Activated naive CD4-positive, alpha-beta T cell treated with anti-CD3 and anti-CD28 coated beads, Interleukin-2, amount 50 U/mL, for 24 hours (primary cell): Measurements from ENCODE around the gene TAC3.
A peak's percentile ranks its signal among the peaks of the same experiment; 100 is the strongest.
"Not testable (repeated sequence)": the region's sequence is repeated elsewhere in the genome, so short reads cannot be mapped to it uniquely, and the experiment has no call there.

Experiments used
- H3K27ac Mint-ChIP-seq: one replicate; pipeline ENCODE4 v1.8.0; 2021; ENCODE audit warnings: mild to moderate bottlenecking, mixed read lengths
- H3K27me3 Mint-ChIP-seq: one replicate; pipeline ENCODE4 v1.8.0; 2021; ENCODE audit warnings: mixed read lengths
- H3K36me3 Mint-ChIP-seq: one replicate; pipeline ENCODE4 v1.8.0; 2021; ENCODE audit warnings: mixed read lengths
- H3K4me1 Mint-ChIP-seq: one replicate; pipeline ENCODE4 v1.8.0; 2021; ENCODE audit warnings: mixed read lengths
- H3K4me3 Mint-ChIP-seq: one replicate; pipeline ENCODE4 v1.8.0; 2021; ENCODE audit warnings: mild to moderate bottlenecking, mixed read lengths
- H3K9me3 Mint-ChIP-seq: one replicate; pipeline ENCODE4 v1.8.0; 2021; ENCODE audit warnings: mixed read lengths

TAC3 gene

DNA sequence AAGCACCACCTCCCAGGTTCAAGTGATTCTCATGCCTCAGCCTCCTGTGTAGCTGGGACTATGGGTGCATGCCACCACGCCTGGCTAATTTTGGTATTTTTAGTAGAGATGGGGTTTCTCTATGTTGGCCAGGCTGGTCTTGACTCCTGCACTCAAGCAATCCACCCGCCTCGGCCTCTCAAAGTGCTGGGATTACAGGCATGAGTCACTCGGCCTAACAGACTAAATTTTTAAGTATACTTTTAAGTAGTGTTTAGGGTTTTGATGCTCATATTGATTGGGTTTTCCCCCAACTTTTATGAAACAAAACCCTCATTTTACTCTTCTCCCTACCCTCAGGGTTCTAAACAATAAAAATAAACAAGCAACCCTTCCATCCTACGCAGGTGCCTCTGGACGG lies 28.1 kb upstream of the TAC3 start:
- Mint-ChIP-seq H3K4me1 (peaks cover 31% of the 10 kb centered on the region), H3K27ac (no peak overlapping the region), H3K27me3 (no peaks in the 10 kb centered on the region), H3K9me3 (no peaks in the 10 kb centered on the region), H3K4me3 (no peak overlapping the region), H3K36me3 (no peaks in the 10 kb centered on the region)

- H3K9me3 Mint-ChIP-seq, result no peaks in the 10 kb centered on the region
- H3K36me3 Mint-ChIP-seq, result no peaks in the 10 kb centered on the region
- H3K4me3 Mint-ChIP-seq, result no peak overlapping the region
- H3K27me3 Mint-ChIP-seq, result no peaks in the 10 kb centered on the region
- no peak overlapping the region for H3K27ac Mint-ChIP-seq
- peaks cover 31% of the 10 kb centered on the region for H3K4me1 Mint-ChIP-seq
Measured at GRCh38 chr12:57042695-57043094, 26.4 kb upstream of the TAC3 start.

DNA sequence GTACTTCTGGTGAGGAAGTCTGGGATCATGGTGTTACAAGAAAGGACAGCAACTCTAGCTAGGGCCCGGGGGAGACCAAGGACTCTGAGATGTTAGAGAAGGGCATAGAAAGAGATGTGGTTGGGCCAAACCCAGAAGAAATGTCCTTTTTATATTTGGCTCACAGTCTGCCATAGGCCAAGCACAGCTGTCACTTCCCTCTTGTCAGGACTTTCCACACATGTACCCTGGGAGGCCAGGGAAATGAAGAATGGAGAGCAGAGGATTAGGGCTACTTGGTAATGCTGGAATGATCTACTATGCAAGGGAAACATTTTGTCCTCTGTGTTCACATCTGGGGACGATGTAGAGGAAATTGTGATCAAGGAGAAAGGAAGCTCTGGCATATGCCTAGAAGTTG lies 24.4 kb upstream of the TAC3 start:
- H3K36me3 Mint-ChIP-seq, result no peaks in the 10 kb centered on the region
- no peak overlapping the region for H3K4me3 Mint-ChIP-seq
- no peaks in the 10 kb centered on the region for H3K27me3 Mint-ChIP-seq
- H3K27ac Mint-ChIP-seq, result no peak overlapping the region
- peaks cover 12% of the 10 kb centered on the region for H3K4me1 Mint-ChIP-seq
- H3K9me3 Mint-ChIP-seq, result no peaks in the 10 kb centered on the region

- H3K36me3 Mint-ChIP-seq, result no peaks in the 10 kb centered on the region
- no peaks in the 10 kb centered on the region for H3K9me3 Mint-ChIP-seq
- H3K27ac Mint-ChIP-seq, result no peak overlapping the region
- H3K4me1 Mint-ChIP-seq, result peaks cover 9% of the 10 kb centered on the region
- no peaks in the 10 kb centered on the region for H3K27me3 Mint-ChIP-seq
- no peak overlapping the region for H3K4me3 Mint-ChIP-seq
Measured at GRCh38 chr12:57040211-57040610, 23.9 kb upstream of the TAC3 start.

DNA sequence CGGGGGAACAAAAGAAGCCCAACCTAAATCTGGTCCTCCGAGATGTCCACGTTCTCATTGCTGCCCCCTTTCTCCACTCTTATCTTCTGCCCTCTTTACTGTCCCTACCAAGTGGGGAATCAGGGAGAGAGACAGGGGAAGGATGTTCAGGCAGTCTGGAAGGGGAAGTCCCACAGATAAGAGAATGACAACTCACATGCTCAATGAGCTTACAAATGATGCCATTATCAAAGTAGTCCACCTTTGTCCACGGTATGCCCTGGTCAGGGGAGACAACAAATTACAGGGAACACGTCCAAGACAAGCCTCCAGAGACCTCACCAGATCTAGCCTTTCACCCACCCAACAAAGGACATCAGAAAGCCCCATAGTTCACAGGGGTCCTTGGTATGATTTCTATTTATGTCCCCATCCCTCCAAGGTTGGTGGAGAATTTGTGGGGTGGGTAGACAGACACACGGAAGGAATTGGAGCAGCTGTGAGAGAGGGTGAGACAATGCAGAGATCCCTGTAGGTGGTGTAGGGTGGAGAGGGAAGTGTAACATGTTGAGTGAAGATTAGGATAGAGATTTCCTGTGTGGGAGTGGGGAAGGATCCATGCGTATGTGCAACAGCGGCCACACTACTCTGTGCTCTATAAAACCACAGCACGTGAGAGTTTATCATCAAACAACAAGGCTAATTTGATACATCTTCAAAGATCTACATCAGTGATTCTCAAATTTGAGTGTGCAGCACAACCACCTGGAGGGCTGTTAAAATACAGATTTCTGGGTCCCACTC lies 22.9 kb upstream of the TAC3 start:
- no peak overlapping the region for H3K4me3 Mint-ChIP-seq
- no peaks in the 10 kb centered on the region for H3K9me3 Mint-ChIP-seq
- H3K27ac Mint-ChIP-seq, result peak overlapping the region; percentile 57
- no peaks in the 10 kb centered on the region for H3K36me3 Mint-ChIP-seq
- peaks cover 8% of the 10 kb centered on the region for H3K4me1 Mint-ChIP-seq
- H3K27me3 Mint-ChIP-seq, result no peaks in the 10 kb centered on the region

- peaks cover 11% of the 10 kb centered on the region for H3K4me1 Mint-ChIP-seq
- H3K27me3 Mint-ChIP-seq, result no peaks in the 10 kb centered on the region
- H3K36me3 Mint-ChIP-seq, result no peaks in the 10 kb centered on the region
- H3K4me3 Mint-ChIP-seq, result no peak overlapping the region
- H3K27ac Mint-ChIP-seq, result no peak overlapping the region
- no peaks in the 10 kb centered on the region for H3K9me3 Mint-ChIP-seq
Measured at GRCh38 chr12:57037264-57037663, 20.9 kb upstream of the TAC3 start.

DNA sequence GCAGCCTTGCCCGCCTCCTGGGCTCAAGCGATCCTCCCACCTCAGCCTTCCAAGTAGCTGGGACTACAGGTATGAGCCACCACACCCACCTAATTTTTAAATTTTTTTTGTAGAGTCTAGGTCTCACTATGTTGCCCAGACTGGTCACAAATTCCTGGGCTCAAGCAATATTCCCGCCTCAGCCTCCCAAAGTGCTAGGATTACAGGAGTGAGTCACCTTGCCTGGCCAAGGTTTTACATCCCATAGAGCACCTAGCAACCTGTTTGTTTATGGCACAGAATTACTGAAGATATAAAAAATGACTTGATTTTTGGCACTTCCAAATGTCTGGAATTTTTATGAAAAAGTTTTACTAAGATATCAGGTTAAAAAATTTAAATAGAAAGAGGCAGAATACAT lies 17.1 kb upstream of the TAC3 start:
- Mint-ChIP-seq H3K4me1 (peaks cover 30% of the 10 kb centered on the region), H3K27ac (no peak overlapping the region), H3K36me3 (no peaks in the 10 kb centered on the region), H3K27me3 (no peaks in the 10 kb centered on the region), H3K9me3 (no peaks in the 10 kb centered on the region), H3K4me3 (no peak overlapping the region)

DNA sequence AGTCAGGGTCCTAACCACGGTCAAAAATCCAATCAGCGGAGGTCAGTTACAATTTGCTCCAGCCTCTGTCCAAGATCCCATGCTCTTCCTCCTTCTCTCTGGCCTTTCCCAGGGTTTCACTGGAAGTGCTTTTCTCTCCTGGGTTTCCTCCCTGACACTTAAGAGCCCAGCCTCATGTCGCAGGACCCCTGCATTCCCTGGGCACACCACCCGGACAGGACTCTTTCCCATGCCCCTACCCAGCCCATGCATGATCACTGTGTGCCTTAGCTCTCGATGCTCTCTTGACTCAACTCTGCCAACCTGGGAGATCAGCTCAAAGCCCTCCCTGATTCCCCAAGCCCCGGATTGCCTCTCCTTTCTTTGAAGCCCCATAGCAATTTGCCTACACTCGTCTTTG lies 15.5 kb upstream of the TAC3 start:
- Mint-ChIP-seq H3K27ac (no peak overlapping the region), H3K36me3 (no peaks in the 10 kb centered on the region), H3K4me3 (peak overlapping the region; percentile 13), H3K9me3 (no peaks in the 10 kb centered on the region), H3K27me3 (no peaks in the 10 kb centered on the region), H3K4me1 (peaks cover 46% of the 10 kb centered on the region)

DNA sequence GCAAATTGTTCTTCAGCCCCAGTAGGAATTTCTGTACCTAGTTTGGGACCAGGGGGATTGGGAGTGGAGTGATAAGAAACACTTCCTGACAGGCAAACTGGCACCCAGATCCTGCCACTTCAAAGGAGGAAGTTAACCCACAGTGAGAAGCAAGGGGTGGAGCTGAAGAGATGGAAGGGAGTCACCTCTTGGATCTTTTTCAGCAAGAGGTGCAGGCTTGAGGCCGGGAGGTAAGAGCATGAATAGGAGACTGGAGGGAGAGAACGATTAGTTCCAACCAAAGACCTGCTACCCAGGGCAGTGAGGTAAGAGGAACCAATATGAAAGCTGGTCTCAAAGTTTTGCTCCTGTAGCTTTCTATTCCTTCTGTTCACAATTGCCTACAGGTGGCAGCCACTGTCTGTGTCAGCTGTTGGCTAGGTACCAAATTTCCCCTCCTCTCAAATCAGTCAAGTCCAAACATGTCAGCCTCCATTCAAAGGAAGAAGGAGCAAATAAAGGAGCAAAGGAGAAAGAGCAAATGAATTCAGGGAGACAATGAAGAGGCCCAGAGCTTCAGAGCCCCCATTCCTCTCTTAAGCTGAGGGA lies 14.9 kb upstream of the TAC3 start:
- Mint-ChIP-seq H3K36me3 (no peaks in the 10 kb centered on the region), H3K27me3 (no peaks in the 10 kb centered on the region), H3K4me1 (peaks cover 52% of the 10 kb centered on the region), H3K4me3 (no peak overlapping the region), H3K27ac (peak overlapping the region; percentile 80), H3K9me3 (no peaks in the 10 kb centered on the region)

DNA sequence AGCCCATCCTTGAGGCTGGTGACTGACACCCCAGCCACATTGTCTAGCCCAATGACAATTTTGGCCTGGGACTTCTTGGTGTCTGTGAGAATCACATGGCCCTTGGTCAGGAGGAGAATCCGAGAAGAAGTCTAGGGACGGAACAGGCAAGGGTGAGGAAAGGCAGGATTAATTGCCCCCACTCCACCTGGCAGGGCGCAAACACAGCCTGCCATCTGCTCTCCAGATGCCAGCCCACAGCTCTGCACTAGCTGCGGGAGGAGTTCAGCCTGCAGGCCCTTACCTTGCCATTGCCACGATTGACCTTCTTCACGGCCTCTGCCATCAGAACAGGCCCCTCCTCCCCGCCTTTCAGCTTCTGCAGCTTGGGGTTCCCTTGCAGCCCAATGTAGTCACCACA lies 13.1 kb upstream of the TAC3 start:
- Mint-ChIP-seq H3K27me3 (no peaks in the 10 kb centered on the region), H3K4me3 (no peak overlapping the region), H3K36me3 (no peaks in the 10 kb centered on the region), H3K4me1 (peaks cover 59% of the 10 kb centered on the region), H3K27ac (no peak overlapping the region), H3K9me3 (no peaks in the 10 kb centered on the region)

GRCh38 chr12:57027805-57028153 lies 11.4 kb upstream of the TAC3 start:
- no peaks in the 10 kb centered on the region for H3K36me3 Mint-ChIP-seq
- H3K27me3 Mint-ChIP-seq, result no peaks in the 10 kb centered on the region
- H3K9me3 Mint-ChIP-seq, result no peaks in the 10 kb centered on the region
- H3K4me1 Mint-ChIP-seq, result peaks cover 67% of the 10 kb centered on the region
- peak overlapping the region; percentile 92 for H3K27ac Mint-ChIP-seq
- H3K4me3 Mint-ChIP-seq, result peak overlapping the region; percentile 73

GRCh38 chr12:57027011-57027804 lies 10.9 kb upstream of the TAC3 start:
- Mint-ChIP-seq H3K4me3 (peak overlapping the region; percentile 73), H3K36me3 (no peaks in the 10 kb centered on the region), H3K27me3 (no peaks in the 10 kb centered on the region), H3K27ac (peak overlapping the region; percentile 92), H3K9me3 (no peaks in the 10 kb centered on the region), H3K4me1 (peaks cover 67% of the 10 kb centered on the region)

DNA sequence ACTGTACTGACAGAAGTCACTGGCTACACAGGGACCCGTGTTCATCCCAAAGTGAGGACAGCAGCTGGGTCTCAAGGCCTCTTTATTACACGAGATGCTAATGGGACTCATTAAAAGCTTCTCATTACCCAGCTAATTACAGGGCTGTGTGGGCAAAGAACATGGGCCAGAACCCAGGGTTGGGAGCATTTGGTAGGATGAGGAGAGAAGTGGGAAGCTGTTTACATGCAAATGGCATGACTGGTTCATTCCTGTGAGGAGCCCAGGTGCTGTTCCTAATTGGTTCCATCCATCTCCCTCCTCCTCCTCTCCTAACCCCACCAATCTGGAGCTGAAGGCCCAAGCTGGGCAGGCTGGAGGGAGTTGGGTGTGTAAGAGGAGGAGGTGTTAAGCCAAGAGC lies 8.9 kb upstream of the TAC3 start:
- Mint-ChIP-seq H3K27ac (peak overlapping the region; percentile 46), H3K9me3 (no peaks in the 10 kb centered on the region), H3K36me3 (no peaks in the 10 kb centered on the region), H3K27me3 (no peaks in the 10 kb centered on the region), H3K4me3 (no peak overlapping the region), H3K4me1 (peaks cover 58% of the 10 kb centered on the region)

DNA sequence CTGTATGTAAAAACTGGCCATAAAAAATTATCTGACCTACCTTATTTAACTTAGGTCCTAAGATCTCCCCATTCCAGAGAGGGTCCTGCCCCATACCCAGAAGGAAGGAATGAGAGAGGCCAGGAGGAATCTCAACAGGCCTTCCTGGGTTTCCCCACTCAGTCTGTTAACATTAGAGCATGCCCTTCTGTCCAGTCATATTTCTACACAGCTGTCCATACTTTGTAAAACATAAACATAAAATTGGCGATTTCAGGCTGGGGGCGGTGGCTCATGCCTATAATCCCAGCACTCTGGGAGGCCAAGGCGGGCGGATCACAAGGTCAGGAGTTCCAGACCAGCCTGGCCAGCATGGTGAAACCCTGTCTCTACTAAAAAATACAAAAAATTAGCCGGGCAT lies 6.0 kb upstream of the TAC3 start:
- not testable (repeated sequence) for H3K27ac Mint-ChIP-seq, H3K4me3 Mint-ChIP-seq, H3K27me3 Mint-ChIP-seq, H3K36me3 Mint-ChIP-seq, H3K9me3 Mint-ChIP-seq
- H3K4me1 Mint-ChIP-seq, result peaks cover 57% of the 10 kb centered on the region

- Mint-ChIP-seq H3K27ac (peak overlapping the region; percentile 94), H3K4me1 (peaks cover 43% of the 10 kb centered on the region), H3K9me3 (no peaks in the 10 kb centered on the region), H3K4me3 (peak overlapping the region; percentile 51), H3K27me3 (no peaks in the 10 kb centered on the region), H3K36me3 (no peaks in the 10 kb centered on the region)
Measured at GRCh38 chr12:57019983-57020719, 3.8 kb upstream of the TAC3 start.

GRCh38 chr12:57018906-57019305 lies 2.6 kb upstream of the TAC3 start:
- no peaks in the 10 kb centered on the region for H3K36me3 Mint-ChIP-seq
- H3K4me3 Mint-ChIP-seq, result no peak overlapping the region
- peaks cover 47% of the 10 kb centered on the region for H3K4me1 Mint-ChIP-seq
- H3K9me3 Mint-ChIP-seq, result no peaks in the 10 kb centered on the region
- H3K27me3 Mint-ChIP-seq, result no peaks in the 10 kb centered on the region
- peak overlapping the region; percentile 46 for H3K27ac Mint-ChIP-seq
